ENCODE measurements around the gene LAMC3. TPM values are rescaled to one million over a fixed set of nuclear protein-coding genes. Genes with fewer than 3 reads are reported as not detected.

Gene LAMC3
- total RNA-seq, 1 experiment from 2014 or later = not detected

DNA sequence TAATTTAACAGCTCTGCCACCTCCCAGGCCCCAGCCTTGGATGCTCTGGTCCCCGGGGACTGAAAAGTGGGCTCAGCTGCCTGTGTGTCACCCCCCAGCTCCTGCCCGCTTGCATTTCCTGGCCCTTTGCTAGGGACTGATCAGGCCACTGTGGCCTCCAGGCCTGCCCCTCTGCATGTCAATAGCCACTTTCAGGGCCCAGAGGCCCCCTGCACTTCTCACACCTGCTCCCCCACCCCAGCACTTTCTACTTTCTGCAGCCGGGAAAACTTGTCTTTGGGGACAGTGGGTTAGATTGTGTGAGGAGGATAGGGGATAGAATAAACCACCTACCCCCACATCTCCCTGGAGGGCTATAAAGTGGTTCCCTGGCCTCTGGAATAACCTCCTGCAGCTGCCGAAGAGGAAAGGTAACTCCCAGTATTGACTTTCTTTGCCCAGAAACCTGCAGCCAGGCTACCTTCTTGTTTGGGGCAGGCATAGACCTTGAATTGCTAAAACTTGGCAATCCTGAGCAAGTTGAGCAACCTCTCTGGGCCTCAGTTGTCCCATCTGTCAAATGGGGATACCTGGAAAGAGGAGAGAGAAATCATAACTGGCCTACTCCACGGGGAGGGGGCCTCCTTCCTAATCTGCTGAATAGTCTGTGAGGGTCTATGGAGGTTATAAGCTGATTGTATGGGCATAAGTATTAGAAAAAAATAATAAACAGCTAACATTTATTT lies 95.2 kb downstream of the LAMC3 start:
- Histone ChIP-seq H3K9me3 (ENCODE audit: low read length) (no peaks in the 10 kb centered on the region), H2AFZ (ENCODE audit: low read length) (no peak overlapping the region), H3K9ac (ENCODE audit: low read length) (no peak overlapping the region), H3K27me3 (ENCODE audit: low read length) (no peaks in the 10 kb centered on the region), H3K4me2 (ENCODE audit: low read depth, low read length, poor library complexity, severe bottlenecking) (no peak overlapping the region), H3K9me2 (replicated peaks; ENCODE audit: insufficient read depth, low read length) (no peaks in the 10 kb centered on the region), H3K36me3 (ENCODE audit: insufficient read depth, low read length) (no peaks in the 10 kb centered on the region), H3K27ac (ENCODE audit: low read length) (no peak overlapping the region), H3K4me1 (ENCODE audit: low read length) (no peaks in the 10 kb centered on the region), H3K4me3 (ENCODE audit: low read length) (no peak overlapping the region), H3K79me2 (ENCODE audit: low read length) (no peaks in the 10 kb centered on the region), H4K20me1 (ENCODE audit: insufficient read depth, low read depth, low read length) (no peaks in the 10 kb centered on the region)
- DNase-seq = no peak

- Histone ChIP-seq H2AFZ (ENCODE audit: low read length) (no peak overlapping the region), H3K36me3 (ENCODE audit: insufficient read depth, low read length) (no peaks in the 10 kb centered on the region), H3K27me3 (ENCODE audit: low read length) (no peaks in the 10 kb centered on the region), H3K9me3 (ENCODE audit: low read length) (no peaks in the 10 kb centered on the region), H3K9ac (ENCODE audit: low read length) (no peak overlapping the region), H3K79me2 (ENCODE audit: low read length) (no peaks in the 10 kb centered on the region), H3K4me1 (ENCODE audit: low read length) (no peaks in the 10 kb centered on the region), H3K4me3 (ENCODE audit: low read length) (no peak overlapping the region), H3K4me2 (ENCODE audit: low read depth, low read length, poor library complexity, severe bottlenecking) (no peak overlapping the region), H4K20me1 (ENCODE audit: insufficient read depth, low read depth, low read length) (no peaks in the 10 kb centered on the region), H3K27ac (ENCODE audit: low read length) (no peak overlapping the region), H3K9me2 (replicated peaks; ENCODE audit: insufficient read depth, low read length) (no peaks in the 10 kb centered on the region)
- DNase-seq = no peak
Observed at GRCh38 chr9:131105952-131106351, 97.0 kb downstream of the LAMC3 start.

DNA sequence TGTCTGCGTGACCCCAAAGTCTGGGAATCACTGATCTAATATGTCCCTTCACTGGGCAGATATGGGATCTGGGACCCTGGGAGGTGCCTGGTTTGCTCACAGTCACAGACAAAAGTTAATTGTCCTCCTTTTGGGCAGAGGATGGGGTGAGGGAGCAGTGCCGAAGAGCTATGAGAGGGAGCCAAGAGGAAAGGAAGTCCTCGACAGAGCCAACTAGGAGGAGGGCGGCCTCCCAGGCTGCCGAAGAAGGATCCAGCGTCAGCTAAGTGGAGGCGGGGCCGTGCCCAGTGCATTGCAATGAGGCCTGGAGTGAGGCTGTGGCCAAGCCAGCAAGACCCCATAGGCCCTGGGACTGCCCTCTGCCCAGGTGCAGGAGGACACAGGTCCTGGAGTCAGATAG lies 98.8 kb downstream of the LAMC3 start:
- Histone ChIP-seq H3K9ac (ENCODE audit: low read length) (no peak overlapping the region), H3K9me3 (ENCODE audit: low read length) (no peaks in the 10 kb centered on the region), H2AFZ (ENCODE audit: low read length) (no peak overlapping the region), H3K4me2 (ENCODE audit: low read depth, low read length, poor library complexity, severe bottlenecking) (no peak overlapping the region), H3K27ac (ENCODE audit: low read length) (no peak overlapping the region), H3K79me2 (ENCODE audit: low read length) (no peaks in the 10 kb centered on the region), H3K4me1 (ENCODE audit: low read length) (no peaks in the 10 kb centered on the region), H3K36me3 (ENCODE audit: insufficient read depth, low read length) (no peaks in the 10 kb centered on the region), H4K20me1 (ENCODE audit: insufficient read depth, low read depth, low read length) (no peaks in the 10 kb centered on the region), H3K9me2 (replicated peaks; ENCODE audit: insufficient read depth, low read length) (no peaks in the 10 kb centered on the region), H3K4me3 (ENCODE audit: low read length) (no peak overlapping the region), H3K27me3 (ENCODE audit: low read length) (no peaks in the 10 kb centered on the region)
- no peak for DNase-seq

DNA sequence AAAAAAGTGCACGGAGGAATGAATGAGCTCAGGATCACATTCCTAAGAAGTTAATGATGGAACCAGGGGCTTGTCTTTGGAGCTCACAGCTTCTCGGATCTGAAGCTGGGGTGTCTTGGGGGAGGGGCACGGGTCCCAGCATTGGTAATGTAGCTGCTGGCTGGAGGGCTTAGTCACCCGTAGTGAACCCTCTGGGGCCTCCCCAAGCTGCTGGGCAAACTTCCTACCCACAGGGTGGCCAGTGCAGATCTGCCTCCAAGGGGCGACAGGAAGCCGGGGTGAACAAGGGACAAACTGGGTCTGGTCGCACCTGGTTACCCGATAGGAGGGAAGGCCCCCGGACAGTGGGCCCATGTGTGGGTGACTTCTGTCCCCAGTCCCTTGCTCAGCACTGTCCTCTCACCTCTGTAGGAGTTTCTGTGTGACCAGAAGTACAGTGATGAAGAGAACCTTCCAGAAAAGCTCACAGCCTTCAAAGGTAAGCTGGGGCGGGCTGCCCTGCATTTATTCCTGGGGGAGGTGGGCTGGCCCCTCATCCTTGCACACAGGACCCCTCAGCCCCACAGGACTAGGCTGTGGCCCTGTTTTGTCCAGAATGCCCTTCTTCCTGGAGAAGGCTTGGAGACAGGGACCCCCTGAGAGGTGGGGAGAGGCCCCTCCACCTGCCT lies 102.3 kb downstream of the LAMC3 start:
- no peak overlapping the region for H3K9ac ChIP-seq (ENCODE audit: low read length)
- no peak for DNase-seq
- H3K4me1 ChIP-seq (ENCODE audit: low read length) = no peaks in the 10 kb centered on the region
- no peaks in the 10 kb centered on the region for H3K36me3 ChIP-seq (ENCODE audit: insufficient read depth, low read length)
- no peaks in the 10 kb centered on the region for H3K27me3 ChIP-seq (ENCODE audit: low read length)
- no peaks in the 10 kb centered on the region for H3K79me2 ChIP-seq (ENCODE audit: low read length)
- H2AFZ ChIP-seq (ENCODE audit: low read length) = no peak overlapping the region
- no peaks in the 10 kb centered on the region for H4K20me1 ChIP-seq (ENCODE audit: insufficient read depth, low read depth, low read length)
- no peak overlapping the region for H3K4me2 ChIP-seq (ENCODE audit: low read depth, low read length, poor library complexity, severe bottlenecking)
- no peaks in the 10 kb centered on the region for H3K9me2 ChIP-seq (replicated peaks; ENCODE audit: insufficient read depth, low read length)
- no peak overlapping the region for H3K27ac ChIP-seq (ENCODE audit: low read length)
- H3K4me3 ChIP-seq (ENCODE audit: low read length) = no peak overlapping the region
- no peaks in the 10 kb centered on the region for H3K9me3 ChIP-seq (ENCODE audit: low read length)

- Histone ChIP-seq H3K4me3 (ENCODE audit: low read length) (no peak overlapping the region), H4K20me1 (ENCODE audit: insufficient read depth, low read depth, low read length) (no peaks in the 10 kb centered on the region), H3K27me3 (ENCODE audit: low read length) (no peaks in the 10 kb centered on the region), H3K9ac (ENCODE audit: low read length) (no peak overlapping the region), H2AFZ (ENCODE audit: low read length) (no peak overlapping the region), H3K27ac (ENCODE audit: low read length) (no peak overlapping the region), H3K79me2 (ENCODE audit: low read length) (no peaks in the 10 kb centered on the region), H3K9me2 (replicated peaks; ENCODE audit: insufficient read depth, low read length) (no peaks in the 10 kb centered on the region), H3K4me1 (ENCODE audit: low read length) (no peaks in the 10 kb centered on the region), H3K9me3 (ENCODE audit: low read length) (no peaks in the 10 kb centered on the region), H3K36me3 (ENCODE audit: insufficient read depth, low read length) (no peaks in the 10 kb centered on the region), H3K4me2 (ENCODE audit: low read depth, low read length, poor library complexity, severe bottlenecking) (no peak overlapping the region)
- no peak for DNase-seq
Observed at GRCh38 chr9:131111854-131112311, 102.9 kb downstream of the LAMC3 start.

DNA sequence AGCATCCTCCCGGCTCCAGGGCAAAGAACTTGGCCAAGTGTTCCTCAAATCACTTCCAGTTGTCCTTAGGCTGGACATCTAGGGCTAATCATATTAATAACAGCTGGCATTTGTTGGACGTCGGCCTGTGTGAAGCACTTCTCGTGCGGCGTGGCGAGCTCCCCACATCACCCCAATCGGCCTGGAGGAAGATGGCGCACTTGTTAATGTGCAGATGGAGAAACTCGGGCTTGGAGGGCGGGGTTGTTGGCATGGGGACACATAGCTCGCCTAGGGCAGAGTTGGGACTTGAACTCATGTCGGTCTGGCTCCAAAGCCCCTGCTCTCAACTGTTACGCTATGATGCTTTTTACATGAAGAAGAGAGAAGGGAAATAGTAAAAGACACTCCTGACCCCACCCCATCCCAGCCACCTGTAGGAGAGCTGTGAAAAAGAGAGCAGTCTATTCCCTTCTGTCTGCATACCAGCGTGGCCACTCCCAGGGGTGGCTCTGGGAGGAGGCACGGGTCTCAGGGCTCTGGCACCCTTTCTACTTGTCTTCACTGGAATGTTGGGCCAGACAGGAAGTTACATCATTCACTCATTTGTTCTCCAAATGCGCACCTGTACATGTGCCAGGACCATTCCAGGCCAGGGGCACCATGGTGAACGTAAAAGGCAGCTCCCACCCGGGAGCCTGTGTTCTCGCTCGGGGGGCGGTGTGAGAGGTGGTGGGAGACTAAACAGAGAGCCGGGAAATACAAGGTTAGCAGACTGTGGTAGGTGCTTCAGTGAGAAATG lies 103.6 kb downstream of the LAMC3 start:
- Histone ChIP-seq H3K9me2 (replicated peaks; ENCODE audit: insufficient read depth, low read length) (no peaks in the 10 kb centered on the region), H3K27me3 (ENCODE audit: low read length) (no peaks in the 10 kb centered on the region), H3K4me3 (ENCODE audit: low read length) (no peak overlapping the region), H3K4me1 (ENCODE audit: low read length) (no peaks in the 10 kb centered on the region), H2AFZ (ENCODE audit: low read length) (no peak overlapping the region), H3K4me2 (ENCODE audit: low read depth, low read length, poor library complexity, severe bottlenecking) (no peak overlapping the region), H3K9me3 (ENCODE audit: low read length) (no peaks in the 10 kb centered on the region), H3K79me2 (ENCODE audit: low read length) (no peaks in the 10 kb centered on the region), H3K27ac (ENCODE audit: low read length) (no peak overlapping the region), H3K36me3 (ENCODE audit: insufficient read depth, low read length) (no peaks in the 10 kb centered on the region), H4K20me1 (ENCODE audit: insufficient read depth, low read depth, low read length) (no peaks in the 10 kb centered on the region), H3K9ac (ENCODE audit: low read length) (no peak overlapping the region)
- no peak for DNase-seq

- H3K36me3 ChIP-seq (ENCODE audit: insufficient read depth, low read length) = no peaks in the 10 kb centered on the region
- H3K27ac ChIP-seq (ENCODE audit: low read length) = no peak overlapping the region
- no peaks in the 10 kb centered on the region for H3K9me2 ChIP-seq (replicated peaks; ENCODE audit: insufficient read depth, low read length)
- no peaks in the 10 kb centered on the region for H3K4me1 ChIP-seq (ENCODE audit: low read length)
- H3K4me2 ChIP-seq (ENCODE audit: low read depth, low read length, poor library complexity, severe bottlenecking) = no peak overlapping the region
- H2AFZ ChIP-seq (ENCODE audit: low read length) = no peak overlapping the region
- H3K79me2 ChIP-seq (ENCODE audit: low read length) = no peaks in the 10 kb centered on the region
- H3K27me3 ChIP-seq (ENCODE audit: low read length) = no peaks in the 10 kb centered on the region
- H3K9me3 ChIP-seq (ENCODE audit: low read length) = no peaks in the 10 kb centered on the region
- H3K9ac ChIP-seq (ENCODE audit: low read length) = no peak overlapping the region
- DNase-seq = no peak
- no peaks in the 10 kb centered on the region for H4K20me1 ChIP-seq (ENCODE audit: insufficient read depth, low read depth, low read length)
- no peak overlapping the region for H3K4me3 ChIP-seq (ENCODE audit: low read length)
Observed at GRCh38 chr9:131113655-131114054, 104.7 kb downstream of the LAMC3 start.

- Histone ChIP-seq H2AFZ (ENCODE audit: low read length) (no peak overlapping the region), H3K4me3 (ENCODE audit: low read length) (no peak overlapping the region), H3K27me3 (ENCODE audit: low read length) (no peaks in the 10 kb centered on the region), H3K27ac (ENCODE audit: low read length) (no peak overlapping the region), H4K20me1 (ENCODE audit: insufficient read depth, low read depth, low read length) (no peaks in the 10 kb centered on the region), H3K9ac (ENCODE audit: low read length) (no peak overlapping the region), H3K4me1 (ENCODE audit: low read length) (no peaks in the 10 kb centered on the region), H3K79me2 (ENCODE audit: low read length) (no peaks in the 10 kb centered on the region), H3K9me3 (ENCODE audit: low read length) (no peaks in the 10 kb centered on the region), H3K4me2 (ENCODE audit: low read depth, low read length, poor library complexity, severe bottlenecking) (no peak overlapping the region), H3K9me2 (replicated peaks; ENCODE audit: insufficient read depth, low read length) (no peaks in the 10 kb centered on the region), H3K36me3 (ENCODE audit: insufficient read depth, low read length) (no peaks in the 10 kb centered on the region)
- no peak for DNase-seq
Observed at GRCh38 chr9:131114084-131114535, 105.1 kb downstream of the LAMC3 start.

All from Karpas-422 (cell line).